ENCODE measurements around the gene PLBD2.

DNA sequence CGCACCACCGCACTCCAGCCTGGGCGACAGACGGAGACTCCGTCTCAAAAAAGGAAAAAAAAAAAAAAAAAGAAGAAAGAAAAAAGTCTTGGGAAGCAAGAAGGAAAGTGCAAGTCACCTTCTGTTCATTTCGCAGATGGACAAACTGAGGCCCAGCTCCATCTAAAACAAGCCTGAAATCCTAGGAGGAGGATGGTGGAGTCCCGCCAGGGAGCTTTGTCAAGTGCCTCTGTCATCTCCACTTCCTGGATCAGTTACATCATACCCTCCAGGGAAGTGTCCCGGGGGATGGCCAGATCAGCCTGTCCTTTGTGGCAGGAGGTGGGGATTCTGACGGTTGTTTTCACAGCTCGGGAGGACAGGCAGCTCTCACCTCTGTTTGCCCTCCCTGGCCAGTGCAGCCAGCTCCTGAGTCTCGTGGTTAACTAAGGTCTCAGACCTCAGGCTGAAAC lies 55.1 kb downstream of the PLBD2 start:
- TF ChIP-seq, protein P1, sequence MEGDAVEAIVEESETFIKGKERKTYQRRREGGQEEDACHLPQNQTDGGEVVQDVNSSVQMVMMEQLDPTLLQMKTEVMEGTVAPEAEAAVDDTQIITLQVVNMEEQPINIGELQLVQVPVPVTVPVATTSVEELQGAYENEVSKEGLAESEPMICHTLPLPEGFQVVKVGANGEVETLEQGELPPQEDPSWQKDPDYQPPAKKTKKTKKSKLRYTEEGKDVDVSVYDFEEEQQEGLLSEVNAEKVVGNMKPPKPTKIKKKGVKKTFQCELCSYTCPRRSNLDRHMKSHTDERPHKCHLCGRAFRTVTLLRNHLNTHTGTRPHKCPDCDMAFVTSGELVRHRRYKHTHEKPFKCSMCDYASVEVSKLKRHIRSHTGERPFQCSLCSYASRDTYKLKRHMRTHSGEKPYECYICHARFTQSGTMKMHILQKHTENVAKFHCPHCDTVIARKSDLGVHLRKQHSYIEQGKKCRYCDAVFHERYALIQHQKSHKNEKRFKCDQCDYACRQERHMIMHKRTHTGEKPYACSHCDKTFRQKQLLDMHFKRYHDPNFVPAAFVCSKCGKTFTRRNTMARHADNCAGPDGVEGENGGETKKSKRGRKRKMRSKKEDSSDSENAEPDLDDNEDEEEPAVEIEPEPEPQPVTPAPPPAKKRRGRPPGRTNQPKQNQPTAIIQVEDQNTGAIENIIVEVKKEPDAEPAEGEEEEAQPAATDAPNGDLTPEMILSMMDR (IDR thresholded peaks at IDR 0.05) = no peak
- TF ChIP-seq EZH2phosphoT487 (IDR thresholded peaks at IDR 0.05) = no peak
- TF ChIP-seq EZH2 (IDR thresholded peaks at IDR 0.05) = no peak

Measured in neural progenitor cell (in vitro differentiated cells).